ENCODE measurements around the gene NCOR1. TPM values are rescaled to one million over a fixed set of nuclear protein-coding genes. Genes with fewer than 3 reads are reported as not detected.
A peak's percentile ranks its signal among the peaks of the same experiment; 100 is the strongest.

Gene NCOR1
- total and polyA plus RNA-seq, 4 experiments from 2014 or later = 26.4 to 169 (median 162) TPM

GRCh38 chr17:16044487-16044886 lies 170.8 kb downstream of the NCOR1 start:
- CTCF ChIA-PET (ENCODE audit: partially characterized antibody) = no interaction called here
- no peak overlapping the region for H3K4me3 ChIP-seq (ENCODE audit: low read length in 2 of 2)
- Mint-ChIP-seq H3K4me3 (no peak overlapping the region), H3K36me3 (peaks cover 54 to 79% of the 10 kb centered on the region in 2 donors), H3K9me3 (no peaks in the 10 kb centered on the region), H3K27me3 (no peaks in the 10 kb centered on the region), H3K4me1 (peaks cover 0 to 6% (median 1%) of the 10 kb centered on the region in 4 donors), H3K27ac (peak overlapping the region in 4 of 7 donors; percentile 24 to 75 (median 66))
- intact Hi-C loops (cut with micrococcal nuclease) = no loop called here
- DNase-seq = no peak
- POLR2A ChIA-PET (ENCODE audit: partially characterized antibody) = interaction anchor here (1.4 kb wide), 1 partner anchor 9 kb away, joined by 3 read pairs; no protein-coding TSS in a partner anchor
- no peaks in the 10 kb centered on the region for H3K4me1 ChIP-seq (ENCODE audit: insufficient read depth, low read length)
- no peaks in the 10 kb centered on the region for H3K27me3 ChIP-seq (ENCODE audit: insufficient read depth, low read length)
- H3K9me3 ChIP-seq (ENCODE audit: control insufficient read depth in 1 of 2, low read length in 2 of 2) = no peaks in the 10 kb centered on the region
- peaks cover 77% of the 10 kb centered on the region for H3K36me3 ChIP-seq (ENCODE audit: insufficient read depth, low read length)
- no peak overlapping the region for H3K27ac ChIP-seq (ENCODE audit: low read depth, low read length)

GRCh38 chr17:16040710-16041251 lies 174.6 kb downstream of the NCOR1 start:
- CTCF ChIA-PET (ENCODE audit: partially characterized antibody) = no interaction called here
- intact Hi-C loops (cut with micrococcal nuclease) = no loop called here
- H3K9me3 Mint-ChIP-seq = no peaks in the 10 kb centered on the region
- POLR2A ChIA-PET (ENCODE audit: partially characterized antibody) = no interaction called here
- H3K4me3 ChIP-seq (ENCODE audit: low read length in 2 of 2) = no peak overlapping the region
- H3K27me3 Mint-ChIP-seq = no peaks in the 10 kb centered on the region
- H3K36me3 Mint-ChIP-seq = peaks cover 45 to 81% of the 10 kb centered on the region in 2 donors
- no peak for DNase-seq
- H3K4me1 Mint-ChIP-seq = peaks cover 4 to 17% (median 7%) of the 10 kb centered on the region in 4 donors
- H3K36me3 ChIP-seq (ENCODE audit: insufficient read depth, low read length) = peaks cover 75% of the 10 kb centered on the region
- H3K27me3 ChIP-seq (ENCODE audit: insufficient read depth, low read length) = no peaks in the 10 kb centered on the region
- H3K4me3 Mint-ChIP-seq = no peak overlapping the region
- no peak overlapping the region for H3K27ac ChIP-seq (ENCODE audit: low read depth, low read length)
- H3K9me3 ChIP-seq (ENCODE audit: control insufficient read depth in 1 of 2, low read length in 2 of 2) = no peaks in the 10 kb centered on the region
- peak overlapping the region in 1 of 7 donors; percentile 37 for H3K27ac Mint-ChIP-seq
- peaks cover 4% of the 10 kb centered on the region for H3K4me1 ChIP-seq (ENCODE audit: insufficient read depth, low read length)

GRCh38 chr17:16037636-16038035 lies 177.7 kb downstream of the NCOR1 start:
- Histone ChIP-seq H3K4me3 (ENCODE audit: low read length in 2 of 2) (no peak overlapping the region), H3K36me3 (ENCODE audit: insufficient read depth, low read length) (peaks cover 75% of the 10 kb centered on the region), H3K4me1 (ENCODE audit: insufficient read depth, low read length) (peaks cover 4% of the 10 kb centered on the region), H3K9me3 (ENCODE audit: control insufficient read depth in 1 of 2, low read length in 2 of 2) (no peaks in the 10 kb centered on the region), H3K27me3 (ENCODE audit: insufficient read depth, low read length) (no peaks in the 10 kb centered on the region), H3K27ac (ENCODE audit: low read depth, low read length) (no peak overlapping the region)
- peaks cover 5 to 17% (median 6%) of the 10 kb centered on the region in 4 donors for H3K4me1 Mint-ChIP-seq
- H3K36me3 Mint-ChIP-seq = peaks cover 45 to 84% of the 10 kb centered on the region in 2 donors
- ChIA-PET POLR2A (ENCODE audit: partially characterized antibody) (no interaction called here), CTCF (ENCODE audit: partially characterized antibody) (no interaction called here)
- H3K9me3 Mint-ChIP-seq = no peaks in the 10 kb centered on the region
- H3K4me3 Mint-ChIP-seq = no peak overlapping the region
- H3K27ac Mint-ChIP-seq = peak overlapping the region in 5 of 7 donors; percentile 9 to 65 (median 52)
- intact Hi-C loops (cut with micrococcal nuclease) = no loop called here
- no peak for DNase-seq
- H3K27me3 Mint-ChIP-seq = no peaks in the 10 kb centered on the region

GRCh38 chr17:16036261-16036660 lies 179.1 kb downstream of the NCOR1 start:
- Histone ChIP-seq H3K27ac (ENCODE audit: low read depth, low read length) (no peak overlapping the region), H3K4me1 (ENCODE audit: insufficient read depth, low read length) (peaks cover 4% of the 10 kb centered on the region), H3K36me3 (ENCODE audit: insufficient read depth, low read length) (peaks cover 79% of the 10 kb centered on the region), H3K4me3 (ENCODE audit: low read length in 2 of 2) (no peak overlapping the region), H3K9me3 (ENCODE audit: control insufficient read depth in 1 of 2, low read length in 2 of 2) (no peaks in the 10 kb centered on the region), H3K27me3 (ENCODE audit: insufficient read depth, low read length) (no peaks in the 10 kb centered on the region)
- Mint-ChIP-seq H3K27me3 (no peaks in the 10 kb centered on the region), H3K27ac (peak overlapping the region in 3 of 7 donors; percentile 12 to 58 (median 50)), H3K36me3 (peaks cover 46 to 88% of the 10 kb centered on the region in 2 donors), H3K4me3 (no peak overlapping the region), H3K4me1 (peaks cover 5 to 17% (median 7%) of the 10 kb centered on the region in 4 donors), H3K9me3 (no peaks in the 10 kb centered on the region)
- POLR2A ChIA-PET (ENCODE audit: partially characterized antibody) = interaction anchor here (1.1 to 1.3 kb wide), 2 partner anchors 9 to 52 kb away, joined by 3 read pairs; no protein-coding TSS in a partner anchor
- no peak for DNase-seq
- CTCF ChIA-PET (ENCODE audit: partially characterized antibody) = no interaction called here
- intact Hi-C loops (cut with micrococcal nuclease) = no loop called here

- H3K36me3 Mint-ChIP-seq = peaks cover 55 to 89% of the 10 kb centered on the region in 2 donors
- H3K27ac Mint-ChIP-seq = peak overlapping the region in 4 of 7 donors; percentile 9 to 83 (median 40)
- POLR2A ChIA-PET (ENCODE audit: partially characterized antibody) = no interaction called here
These were observed 181.5 kb downstream of the NCOR1 start for GRCh38 chr17:16033729-16034349.

GRCh38 chr17:16027708-16028584 lies 187.4 kb downstream of the NCOR1 start:
- Histone ChIP-seq H3K4me1 (ENCODE audit: insufficient read depth, low read length) (peaks cover 11% of the 10 kb centered on the region), H3K27ac (ENCODE audit: low read depth, low read length) (peak overlapping the region; percentile 27), H3K36me3 (ENCODE audit: insufficient read depth, low read length) (peaks cover 74% of the 10 kb centered on the region), H3K4me3 (ENCODE audit: low read length in 2 of 2) (no peak overlapping the region), H3K9me3 (ENCODE audit: control insufficient read depth in 1 of 2, low read length in 2 of 2) (no peaks in the 10 kb centered on the region), H3K27me3 (ENCODE audit: insufficient read depth, low read length) (no peaks in the 10 kb centered on the region)
- Mint-ChIP-seq H3K9me3 (peaks cover 0 to 2% (median 0%) of the 10 kb centered on the region in 8 donors), H3K36me3 (peaks cover 73 to 88% of the 10 kb centered on the region in 2 donors), H3K27me3 (no peaks in the 10 kb centered on the region), H3K4me1 (peaks cover 6 to 16% (median 15%) of the 10 kb centered on the region in 4 donors), H3K4me3 (no peak overlapping the region), H3K27ac (peak overlapping the region; percentile 48 to 90 (median 87))
- intact Hi-C loops (cut with micrococcal nuclease) = no loop called here
- CTCF ChIA-PET (ENCODE audit: partially characterized antibody) = no interaction called here
- POLR2A ChIA-PET (ENCODE audit: partially characterized antibody) = interaction anchor here (0.6 kb wide), 1 partner anchor 28 kb away, joined by 3 read pairs; the partner anchor contains the start of gene TTC19
- peak in 4 of 5 donors; percentile 6 to 61 (median 12) for DNase-seq

More at GRCh38 chr17:16033729-16034349, 181.5 kb downstream of the NCOR1 start:
- Mint-ChIP-seq H3K27me3 (no peaks in the 10 kb centered on the region), H3K4me1 (peaks cover 5 to 17% (median 7%) of the 10 kb centered on the region in 4 donors), H3K4me3 (no peak overlapping the region), H3K9me3 (no peaks in the 10 kb centered on the region)
- intact Hi-C loops (cut with micrococcal nuclease) = no loop called here
- DNase-seq = no peak
- Histone ChIP-seq H3K4me3 (ENCODE audit: low read length in 2 of 2) (no peak overlapping the region), H3K9me3 (ENCODE audit: control insufficient read depth in 1 of 2, low read length in 2 of 2) (no peaks in the 10 kb centered on the region), H3K4me1 (ENCODE audit: insufficient read depth, low read length) (peaks cover 4% of the 10 kb centered on the region), H3K27ac (ENCODE audit: low read depth, low read length) (no peak overlapping the region), H3K27me3 (ENCODE audit: insufficient read depth, low read length) (no peaks in the 10 kb centered on the region), H3K36me3 (ENCODE audit: insufficient read depth, low read length) (peaks cover 78% of the 10 kb centered on the region)
- CTCF ChIA-PET (ENCODE audit: partially characterized antibody) = no interaction called here

GRCh38 chr17:16026895-16027294 lies 188.4 kb downstream of the NCOR1 start:
- H3K36me3 Mint-ChIP-seq = peaks cover 64 to 85% of the 10 kb centered on the region in 2 donors
- DNase-seq = no peak
- peak overlapping the region in 5 of 7 donors; percentile 68 to 90 (median 87) for H3K27ac Mint-ChIP-seq
- Histone ChIP-seq H3K27ac (ENCODE audit: low read depth, low read length) (no peak overlapping the region), H3K4me1 (ENCODE audit: insufficient read depth, low read length) (peaks cover 11% of the 10 kb centered on the region), H3K4me3 (ENCODE audit: low read length in 2 of 2) (no peak overlapping the region), H3K9me3 (ENCODE audit: control insufficient read depth in 1 of 2, low read length in 2 of 2) (no peaks in the 10 kb centered on the region), H3K36me3 (ENCODE audit: insufficient read depth, low read length) (peaks cover 64% of the 10 kb centered on the region), H3K27me3 (ENCODE audit: insufficient read depth, low read length) (no peaks in the 10 kb centered on the region)
- H3K27me3 Mint-ChIP-seq = no peaks in the 10 kb centered on the region
- POLR2A ChIA-PET (ENCODE audit: partially characterized antibody) = interaction anchor here (1.0 kb wide), 1 partner anchor 28 kb away, joined by 3 read pairs; the partner anchor contains the start of genes TTC19 and ZSWIM7
- CTCF ChIA-PET (ENCODE audit: partially characterized antibody) = no interaction called here
- H3K9me3 Mint-ChIP-seq = peaks cover 0 to 2% (median 0%) of the 10 kb centered on the region in 8 donors
- intact Hi-C loops (cut with micrococcal nuclease) = no loop called here
- H3K4me3 Mint-ChIP-seq = no peak overlapping the region
- H3K4me1 Mint-ChIP-seq = peaks cover 7 to 22% (median 15%) of the 10 kb centered on the region in 4 donors
